NCI-H345 (cell line): ENCODE results near the gene CCDC158.
"Not testable (repeated sequence)": the region's sequence is repeated elsewhere in the genome, so short reads cannot be mapped to it uniquely, and the experiment has no call there.

Source experiments
- DNase-seq: peaks from one replicate; lab custom pipeline; 2025; lab: John Stamatoyannopoulos, UW

The CCDC158 gene

DNA sequence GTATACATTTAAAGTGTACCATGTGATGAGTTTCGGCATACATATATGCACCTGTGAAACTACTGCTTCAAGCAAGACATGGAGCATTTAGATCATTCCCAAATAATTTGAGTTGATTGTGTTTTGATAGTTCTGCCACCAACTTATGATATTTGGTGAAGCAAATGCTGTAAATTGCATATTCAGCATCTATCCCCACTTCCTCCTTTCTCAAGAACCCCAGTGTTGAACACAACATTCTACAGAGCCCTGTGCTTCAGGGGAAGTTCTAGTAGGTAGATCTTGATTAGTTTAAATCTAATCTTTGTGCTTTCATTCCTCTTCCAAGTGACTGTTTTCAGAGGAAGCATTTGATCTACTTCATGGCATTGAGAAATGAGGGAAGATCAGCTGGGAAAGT lies 8.7 kb upstream of the CCDC158 start:
- no peak for DNase-seq

DNA sequence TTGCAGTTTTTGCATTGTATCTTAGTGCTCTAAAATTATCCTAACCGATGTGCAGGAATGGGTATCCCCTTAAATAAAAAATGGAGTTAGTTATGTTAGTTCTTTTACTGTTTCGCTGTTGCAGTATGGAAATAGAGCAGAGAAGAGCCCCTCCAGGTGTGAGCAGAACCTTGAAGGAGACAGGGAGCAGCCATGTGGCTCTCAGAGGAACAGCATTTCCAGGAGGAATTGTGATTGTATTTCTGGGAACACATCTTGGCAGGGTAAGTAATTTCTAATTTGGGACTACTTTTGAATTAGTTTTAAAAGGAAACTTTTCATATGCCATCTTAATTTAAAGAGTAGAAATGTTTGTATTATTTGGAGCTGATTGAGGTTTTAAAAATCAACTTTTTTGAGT lies 5.3 kb upstream of the CCDC158 start:
- no peak for DNase-seq

DNA sequence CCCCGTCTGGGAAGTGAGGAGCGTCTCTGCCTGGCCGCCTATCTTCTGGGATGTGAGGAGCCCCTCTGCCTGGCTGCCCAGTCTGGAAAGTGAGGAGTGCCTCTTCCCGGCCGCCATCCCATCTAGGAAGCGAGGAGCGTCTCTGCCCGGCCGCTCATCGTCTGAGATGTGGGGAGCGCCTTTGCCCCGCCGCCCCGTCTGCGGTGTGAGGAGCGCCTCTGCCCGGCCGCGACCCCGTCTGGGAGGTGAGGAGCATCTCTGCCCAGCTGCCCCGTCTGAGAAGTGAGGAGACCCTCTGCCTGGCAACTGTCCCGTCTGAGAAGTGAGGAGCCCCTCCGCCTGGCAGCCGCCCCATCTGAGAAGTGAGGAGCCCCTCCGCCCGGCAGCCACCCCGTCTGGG lies 2.2 kb upstream of the CCDC158 start:
- DNase-seq = not testable (repeated sequence)

DNA sequence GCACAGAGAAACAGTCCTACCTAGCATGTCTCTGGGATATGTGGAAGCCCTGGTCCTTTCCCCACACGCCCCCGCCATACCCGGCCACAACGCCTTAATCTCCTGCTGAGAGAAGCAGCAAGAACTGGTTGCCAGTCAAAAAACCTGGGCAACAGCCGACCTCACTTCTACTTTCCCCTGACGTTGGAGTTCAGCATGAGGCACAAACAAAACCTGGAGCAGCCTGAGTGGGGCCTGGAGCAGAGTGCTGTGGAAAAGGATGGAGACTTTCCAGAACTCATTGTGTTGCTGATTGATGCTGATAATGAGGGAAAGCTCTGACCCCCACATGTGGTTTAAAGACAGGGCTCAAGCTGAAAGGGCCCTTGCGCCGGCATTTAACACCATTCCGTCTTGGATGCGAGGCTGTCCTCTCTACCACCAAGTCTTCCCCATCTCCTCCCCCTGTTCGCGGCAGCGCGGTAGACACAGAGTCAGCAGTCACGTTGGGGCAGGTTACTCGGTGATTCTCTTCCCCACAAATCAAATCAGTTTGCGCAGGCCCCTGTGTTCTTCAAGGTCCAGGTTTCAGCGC lies 666 bp downstream of the CCDC158 start:
- DNase-seq = no peak

DNA sequence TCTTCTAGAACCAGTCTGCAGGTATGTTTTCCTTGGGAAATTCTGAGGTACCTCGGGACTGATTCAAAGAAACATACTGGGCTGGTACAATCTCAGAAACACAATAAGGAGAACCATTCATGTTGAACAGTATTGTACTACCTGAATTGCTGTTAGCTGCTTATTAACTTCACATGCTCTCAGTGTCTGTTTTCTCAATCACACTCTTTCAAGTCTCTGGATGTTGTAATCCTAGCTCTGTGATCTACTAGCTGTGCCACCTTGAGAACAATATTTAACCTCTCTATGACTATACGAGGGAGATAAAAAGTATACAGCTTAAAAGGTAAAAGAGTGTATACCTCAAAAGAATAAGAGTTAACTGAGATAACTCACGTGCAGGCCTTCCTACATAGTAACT lies 10.3 kb downstream of the CCDC158 start:
- DNase-seq = no peak

DNA sequence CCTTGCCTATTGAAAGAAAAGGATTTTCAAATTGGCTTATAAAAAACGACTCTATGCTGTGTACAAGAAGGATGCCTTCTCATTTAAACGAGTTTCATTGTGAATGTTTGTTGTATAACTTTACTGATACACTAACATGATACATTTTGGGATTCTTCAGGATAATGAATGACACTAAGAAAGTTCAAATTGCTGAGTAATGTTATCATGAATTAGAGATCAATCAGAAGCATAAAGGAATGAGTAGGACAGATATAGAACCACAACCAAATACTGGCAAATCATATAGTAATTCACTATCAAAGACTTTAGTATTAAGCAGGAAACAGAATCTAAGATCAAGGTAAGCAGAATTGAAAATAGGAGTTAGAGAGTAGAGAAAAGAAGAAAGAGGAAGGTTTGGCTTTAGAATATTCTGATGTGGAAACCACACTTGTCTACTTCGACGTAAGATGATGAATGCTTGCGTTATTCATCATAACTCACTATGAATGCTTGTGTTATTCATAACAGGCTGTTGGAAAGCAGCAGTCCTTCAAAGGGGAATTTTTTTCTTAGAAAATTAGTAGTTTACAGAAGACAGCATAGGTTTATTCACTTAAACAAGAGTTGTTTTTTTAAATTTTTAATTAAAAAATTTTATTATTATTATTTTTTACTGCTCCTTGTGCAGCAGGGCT lies 13.4 kb downstream of the CCDC158 start:
- DNase-seq = no peak

DNA sequence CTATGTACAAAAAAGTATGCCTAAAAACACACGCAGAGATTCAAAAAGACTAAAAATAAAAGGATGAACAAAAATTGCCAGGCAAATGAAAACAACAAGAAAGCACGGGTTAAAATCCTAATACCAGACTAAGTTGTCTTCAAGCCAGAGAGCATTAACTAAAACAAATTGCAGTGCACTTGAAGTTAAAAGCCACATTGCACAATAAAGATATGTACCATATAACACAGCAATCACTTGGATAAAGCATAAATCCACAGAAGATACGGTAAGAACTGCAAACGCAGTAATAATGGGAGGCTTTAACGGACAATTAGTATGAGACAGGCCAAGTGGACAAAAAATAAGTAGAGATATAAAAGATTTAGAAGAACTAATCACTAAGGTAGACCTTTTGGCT lies 14.9 kb downstream of the CCDC158 start:
- no peak for DNase-seq

DNA sequence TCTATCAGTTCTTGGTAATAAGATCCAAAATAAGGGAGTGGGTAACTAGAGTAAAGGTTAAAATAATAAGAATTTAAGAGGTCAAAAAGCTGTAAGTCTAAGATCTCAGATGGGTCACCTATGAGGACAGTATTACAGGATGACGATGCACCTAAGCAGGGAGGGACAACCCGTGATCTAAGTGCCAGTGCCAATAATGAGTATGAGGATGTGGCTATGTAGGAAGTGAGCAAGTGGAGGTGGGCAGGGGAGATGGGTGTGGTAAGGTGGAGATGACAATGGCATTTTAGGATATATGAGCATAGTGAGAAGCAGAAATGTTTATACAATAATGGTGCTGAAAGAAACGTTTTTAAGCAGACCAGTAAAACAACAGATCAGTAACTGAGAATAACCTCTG lies 19.3 kb downstream of the CCDC158 start:
- DNase-seq = no peak

DNA sequence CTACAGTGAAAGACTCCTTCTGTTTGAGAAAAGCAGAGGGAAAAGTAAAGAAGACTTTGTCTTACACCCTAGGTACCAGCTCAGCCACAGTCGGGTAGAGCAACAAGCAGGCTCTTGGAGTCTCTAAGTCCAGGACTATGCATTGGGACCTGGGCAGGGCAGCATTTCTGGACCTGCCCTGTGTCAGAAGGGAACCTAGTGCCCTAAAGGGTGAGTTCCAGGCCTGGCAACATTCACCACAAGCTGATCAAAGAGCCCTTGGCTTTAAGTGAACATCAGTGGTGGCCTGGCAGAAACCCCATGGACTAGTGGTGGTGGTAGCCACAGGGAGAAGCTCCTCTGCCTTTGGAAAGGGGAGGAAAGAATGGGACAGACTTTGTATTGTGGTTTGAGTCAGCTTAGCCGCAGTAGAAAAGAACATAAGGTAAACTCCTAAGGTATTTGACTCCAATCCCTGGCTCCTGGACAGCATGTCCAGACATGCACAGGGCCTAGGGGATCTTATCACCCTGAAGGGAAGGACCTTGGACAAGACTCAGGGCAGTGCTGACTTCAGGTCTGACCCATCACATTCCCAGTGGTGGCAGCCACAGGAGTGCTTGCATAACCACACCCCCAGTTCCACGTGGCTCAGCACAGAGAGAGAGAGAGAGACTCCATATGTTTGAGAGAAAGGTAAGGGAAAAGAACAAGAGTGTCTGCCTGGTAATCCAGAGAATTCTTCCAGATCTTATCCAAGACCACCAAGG lies 32.6 kb downstream of the CCDC158 start:
- DNase-seq = no peak

DNA sequence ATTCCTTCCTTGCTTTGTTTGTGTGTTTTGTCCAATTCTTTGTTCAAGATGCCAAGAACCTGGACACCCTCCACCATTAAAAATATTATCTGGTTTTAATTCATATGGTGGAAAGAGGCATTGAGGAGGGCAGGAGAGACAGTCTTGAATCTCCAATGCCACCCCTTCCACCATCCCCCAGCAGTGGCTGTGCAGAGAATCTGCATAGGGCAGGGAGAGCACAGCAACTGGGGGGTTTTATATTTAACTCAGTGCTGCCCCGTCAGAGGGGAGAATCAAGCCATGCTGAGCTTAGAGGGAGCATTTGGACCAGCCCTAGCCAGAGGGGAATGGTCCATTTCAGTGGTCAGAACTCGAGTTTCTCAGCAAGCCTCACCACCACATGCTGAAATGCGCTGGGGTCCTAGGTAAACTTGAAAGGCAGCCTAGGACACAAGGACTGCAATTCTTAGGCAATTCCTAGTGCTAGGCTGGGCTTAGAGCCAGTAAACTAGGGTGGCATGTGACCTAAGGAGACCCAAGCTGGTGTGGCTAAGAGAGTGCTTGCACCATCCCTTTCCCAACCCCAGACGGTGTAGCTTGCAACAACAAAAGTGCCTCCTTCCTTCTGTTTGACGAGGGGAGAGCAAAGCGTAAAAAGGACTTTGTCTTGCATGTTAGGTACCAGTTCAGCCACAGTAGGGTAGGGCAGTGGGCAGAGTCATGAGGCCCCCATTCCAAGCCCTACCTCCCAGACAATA lies 34.2 kb downstream of the CCDC158 start:
- DNase-seq = no peak

DNA sequence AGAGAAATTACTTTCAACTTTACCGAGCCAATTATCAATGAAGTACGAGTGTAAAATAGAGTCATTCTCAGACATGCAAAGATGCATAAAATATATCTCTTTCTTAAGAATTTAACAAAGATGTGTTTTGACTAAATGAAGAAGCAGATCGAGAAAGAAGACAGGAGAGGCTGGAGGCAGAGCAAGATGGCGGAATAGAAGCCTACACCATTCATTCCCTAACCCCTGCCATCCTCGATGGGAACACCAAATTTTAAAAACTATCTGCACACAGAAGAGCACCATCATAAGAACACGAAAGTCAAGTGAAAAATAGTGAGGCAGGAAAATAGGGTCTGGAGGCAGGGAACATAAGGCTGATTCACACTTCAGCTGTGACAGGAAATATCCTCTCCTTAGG lies 35.0 kb downstream of the CCDC158 start:
- no peak for DNase-seq

DNA sequence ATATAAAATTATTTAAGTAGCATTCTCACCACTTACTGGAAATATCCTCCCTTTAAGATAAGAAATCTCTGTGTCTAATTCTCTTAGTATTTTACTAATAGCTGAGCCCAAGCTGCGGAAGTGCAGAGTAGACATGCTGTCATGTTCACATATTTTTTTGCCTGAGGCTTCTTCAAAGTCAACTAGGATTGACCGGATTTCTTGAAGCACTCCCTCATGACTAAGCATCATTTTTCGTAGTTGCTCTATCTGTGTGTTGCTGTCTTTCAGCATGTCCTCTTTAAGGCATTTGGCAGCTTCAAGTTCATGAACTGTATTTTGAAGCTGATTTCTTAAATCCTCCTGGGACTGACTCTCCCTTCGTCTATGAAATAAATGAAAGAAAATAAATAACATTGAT lies 36.9 kb downstream of the CCDC158 start:
- DNase-seq = no peak

DNA sequence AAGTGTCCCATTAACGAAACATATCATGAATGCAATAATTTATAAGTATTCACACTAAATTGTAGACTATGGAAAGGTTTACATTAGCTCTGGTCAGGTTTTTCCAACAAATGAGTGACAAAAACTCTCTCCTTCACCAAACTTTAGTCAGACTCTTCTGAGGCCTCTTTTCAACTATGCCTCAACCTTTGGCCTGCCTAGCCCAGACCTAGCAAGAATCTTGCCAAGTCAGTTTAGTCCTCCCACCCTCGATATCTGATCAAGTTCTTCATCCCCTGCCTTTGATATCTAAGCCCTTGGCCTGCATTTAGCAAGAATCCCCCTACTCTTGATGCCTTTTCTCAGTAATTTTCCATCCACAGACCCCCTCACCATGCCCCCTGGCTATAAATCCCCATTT lies 37.9 kb downstream of the CCDC158 start:
- no peak for DNase-seq

DNA sequence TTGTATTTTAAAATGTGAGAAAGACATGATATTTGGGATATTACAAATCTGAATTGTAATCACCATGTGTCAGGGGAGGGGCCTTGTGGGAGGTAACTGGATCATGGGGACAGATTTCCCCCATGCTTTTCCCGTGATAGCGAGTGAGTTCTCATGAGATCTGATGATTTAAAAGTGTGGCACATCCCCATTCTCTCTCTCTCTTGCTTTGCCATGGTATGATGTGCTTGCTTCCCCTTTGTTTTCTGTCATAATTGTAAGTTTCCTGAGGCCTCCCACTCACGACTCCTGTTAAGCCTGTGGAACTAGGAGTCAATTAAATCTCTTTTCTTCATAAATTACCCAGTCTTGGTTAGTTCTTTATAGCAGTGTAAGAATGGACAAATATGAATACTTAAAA lies 39.0 kb downstream of the CCDC158 start:
- DNase-seq = no peak

DNA sequence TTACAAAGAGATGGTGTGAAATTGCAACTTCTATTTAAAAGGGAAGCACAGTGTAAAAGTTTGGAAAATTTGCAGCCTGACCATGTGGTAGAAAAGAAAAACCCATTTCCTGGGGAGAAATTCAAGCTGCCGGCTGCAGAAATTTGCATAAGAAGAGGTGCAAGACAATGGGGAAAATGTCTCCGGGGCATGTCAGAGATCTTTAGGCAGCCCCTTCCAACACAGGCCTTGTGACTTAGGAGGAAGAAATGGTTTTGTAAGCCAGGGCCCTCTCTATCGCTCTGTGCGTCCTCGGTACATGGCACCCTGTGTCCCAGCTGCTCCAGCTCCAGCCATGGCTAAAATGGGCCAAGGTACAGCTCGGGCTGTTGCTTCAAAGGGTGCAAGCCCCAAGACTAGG lies 40.4 kb downstream of the CCDC158 start:
- DNase-seq = no peak

DNA sequence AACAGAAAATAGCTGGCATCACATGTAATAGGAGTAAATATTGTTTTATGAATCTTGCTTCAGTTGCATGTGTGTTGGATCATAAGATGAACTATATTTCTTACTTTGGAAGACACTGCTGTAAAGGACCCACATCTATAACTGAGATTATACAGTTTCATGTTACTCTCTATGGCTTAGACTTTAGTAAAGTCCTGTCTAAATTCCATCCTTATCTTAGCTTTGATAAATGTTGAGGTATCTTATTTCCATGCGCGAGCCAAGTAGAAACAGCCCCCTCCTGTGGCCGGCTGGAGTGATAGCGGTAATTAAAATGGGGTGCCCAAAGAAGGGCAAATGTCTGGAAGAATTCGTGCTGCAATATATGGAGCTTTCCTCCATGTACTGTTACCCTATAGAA lies 43.0 kb downstream of the CCDC158 start:
- DNase-seq = peak; percentile 3

DNA sequence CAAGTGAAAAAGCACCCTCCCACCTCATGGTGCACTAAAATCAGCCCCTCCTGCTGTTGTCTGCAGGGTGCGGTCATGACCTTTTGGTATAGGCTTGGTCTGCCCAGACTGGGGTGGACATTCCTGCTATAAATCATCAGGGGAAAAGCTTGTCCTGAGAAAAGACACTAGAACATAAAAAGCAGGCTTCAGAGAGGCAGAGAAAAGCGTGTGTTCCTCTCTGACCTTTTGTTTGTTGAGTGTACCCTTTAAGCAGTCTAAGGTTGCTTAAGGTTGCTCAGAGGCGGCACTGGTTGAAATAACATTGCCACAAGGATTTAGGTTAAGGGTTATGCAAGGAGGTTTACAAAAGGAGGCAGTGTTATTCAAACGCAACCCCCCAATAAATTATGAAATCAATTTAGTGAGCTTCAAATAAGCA lies 43.5 kb downstream of the CCDC158 start:
- no peak for DNase-seq

DNA sequence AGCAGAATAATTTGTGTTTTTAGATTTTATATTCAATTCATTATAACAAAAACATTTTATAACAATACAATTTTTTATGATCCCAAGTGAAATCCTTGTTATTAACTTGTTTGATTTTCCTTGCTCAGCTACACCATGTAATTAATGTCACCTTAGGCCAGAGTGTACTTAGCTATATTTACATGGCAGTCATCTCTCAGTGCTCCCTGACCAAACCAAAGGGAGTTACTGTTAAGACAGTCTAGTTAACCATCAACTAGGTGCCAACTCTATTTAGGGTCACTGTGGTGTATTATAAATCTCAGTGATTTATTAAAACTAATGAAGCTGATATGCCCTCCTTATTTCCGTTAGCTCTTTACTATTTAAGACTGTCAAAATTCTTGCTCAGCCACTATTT lies 44.4 kb downstream of the CCDC158 start:
- no peak for DNase-seq

DNA sequence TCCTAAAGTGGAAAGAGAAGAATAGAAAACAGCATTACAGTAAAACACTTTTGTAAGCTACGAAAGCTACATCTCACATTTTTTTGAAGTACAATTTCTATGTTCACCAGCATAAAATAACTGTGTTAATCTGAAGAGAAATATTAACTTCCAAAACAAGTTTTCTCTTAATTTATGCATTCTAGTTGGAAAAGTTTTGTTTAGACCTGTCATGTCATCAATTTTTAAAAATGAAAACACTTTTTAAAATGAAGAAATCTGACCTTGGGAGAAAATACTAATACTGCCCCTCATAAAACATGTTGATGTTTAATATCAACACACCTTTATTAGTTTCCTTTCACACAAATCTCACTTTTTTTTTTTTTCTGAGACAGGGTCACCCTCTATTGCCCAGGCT lies 45.2 kb downstream of the CCDC158 start:
- no peak for DNase-seq

DNA sequence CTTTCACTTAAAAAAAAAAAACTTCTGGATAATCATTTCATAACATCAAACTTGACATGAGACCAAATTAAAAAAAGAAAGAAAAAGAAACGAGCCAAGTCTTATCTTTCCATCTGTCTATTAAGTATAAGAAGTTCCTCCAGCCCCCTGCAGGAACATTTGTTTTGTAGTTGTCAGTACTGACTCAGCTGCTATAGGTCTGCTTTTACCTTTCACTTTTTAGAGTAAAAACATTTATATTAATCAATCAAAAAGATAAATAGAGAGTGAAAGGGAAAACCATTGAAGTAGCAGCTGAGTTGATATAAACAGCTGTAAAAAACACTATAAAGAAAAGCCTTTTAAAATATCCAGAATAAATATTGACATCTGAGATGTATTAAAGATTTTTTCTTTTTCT lies 46.1 kb downstream of the CCDC158 start:
- DNase-seq = no peak

DNA sequence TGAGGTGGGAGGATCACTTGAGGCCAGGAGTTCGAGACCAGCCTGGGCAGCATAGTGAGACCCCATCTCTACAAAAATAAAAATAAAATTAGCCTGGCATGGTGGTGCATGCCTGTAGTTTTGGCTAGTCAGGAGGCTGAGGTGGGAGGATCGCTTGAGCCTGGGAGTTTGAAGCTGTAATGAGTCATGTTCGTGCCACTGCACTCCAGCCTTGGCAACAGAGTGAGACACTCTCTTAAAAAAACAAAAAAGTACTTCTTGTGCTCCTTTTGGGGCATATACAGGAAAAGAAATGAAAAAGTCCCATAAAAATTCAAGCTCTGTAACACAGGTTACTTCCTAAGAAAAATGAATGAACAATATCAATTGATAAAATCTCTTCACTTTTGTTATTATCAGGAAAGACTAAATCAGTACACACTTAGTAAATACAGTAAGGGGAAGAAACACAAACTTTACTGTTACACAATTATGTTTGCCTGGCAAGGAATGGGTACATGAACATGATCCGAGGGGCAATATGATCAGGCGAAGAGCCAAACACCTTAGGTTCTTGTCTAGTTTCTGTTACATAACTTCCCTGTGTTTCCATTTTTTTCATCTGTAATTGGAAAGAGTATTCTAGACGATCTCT lies 46.9 kb downstream of the CCDC158 start:
- DNase-seq = no peak

DNA sequence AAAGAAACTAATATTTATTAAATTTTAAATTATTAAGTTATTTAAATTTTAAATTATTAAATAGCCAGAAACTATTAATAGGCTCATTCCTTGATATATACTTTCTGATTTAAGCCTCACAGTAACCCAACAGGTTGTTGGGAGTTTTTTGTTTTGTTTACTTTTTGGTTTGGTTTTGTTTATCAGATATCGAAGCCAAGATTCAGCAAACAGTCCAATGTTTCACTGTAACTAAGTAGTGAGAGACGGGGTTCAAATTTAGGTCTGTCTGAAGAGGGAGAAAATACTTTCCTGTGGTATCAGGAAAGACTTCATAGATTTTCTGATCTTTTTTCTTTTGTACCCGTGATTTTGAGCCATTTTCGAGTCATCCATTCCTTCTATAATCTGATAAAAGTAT lies 54.2 kb downstream of the CCDC158 start:
- DNase-seq = no peak
